ENCODE results near the gene CITED2.
"Not testable (repeated sequence)": the region's sequence is repeated elsewhere in the genome, so short reads cannot be mapped to it uniquely, and the experiment has no call there.

Gene CITED2, protein sequence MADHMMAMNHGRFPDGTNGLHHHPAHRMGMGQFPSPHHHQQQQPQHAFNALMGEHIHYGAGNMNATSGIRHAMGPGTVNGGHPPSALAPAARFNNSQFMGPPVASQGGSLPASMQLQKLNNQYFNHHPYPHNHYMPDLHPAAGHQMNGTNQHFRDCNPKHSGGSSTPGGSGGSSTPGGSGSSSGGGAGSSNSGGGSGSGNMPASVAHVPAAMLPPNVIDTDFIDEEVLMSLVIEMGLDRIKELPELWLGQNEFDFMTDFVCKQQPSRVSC

DNA sequence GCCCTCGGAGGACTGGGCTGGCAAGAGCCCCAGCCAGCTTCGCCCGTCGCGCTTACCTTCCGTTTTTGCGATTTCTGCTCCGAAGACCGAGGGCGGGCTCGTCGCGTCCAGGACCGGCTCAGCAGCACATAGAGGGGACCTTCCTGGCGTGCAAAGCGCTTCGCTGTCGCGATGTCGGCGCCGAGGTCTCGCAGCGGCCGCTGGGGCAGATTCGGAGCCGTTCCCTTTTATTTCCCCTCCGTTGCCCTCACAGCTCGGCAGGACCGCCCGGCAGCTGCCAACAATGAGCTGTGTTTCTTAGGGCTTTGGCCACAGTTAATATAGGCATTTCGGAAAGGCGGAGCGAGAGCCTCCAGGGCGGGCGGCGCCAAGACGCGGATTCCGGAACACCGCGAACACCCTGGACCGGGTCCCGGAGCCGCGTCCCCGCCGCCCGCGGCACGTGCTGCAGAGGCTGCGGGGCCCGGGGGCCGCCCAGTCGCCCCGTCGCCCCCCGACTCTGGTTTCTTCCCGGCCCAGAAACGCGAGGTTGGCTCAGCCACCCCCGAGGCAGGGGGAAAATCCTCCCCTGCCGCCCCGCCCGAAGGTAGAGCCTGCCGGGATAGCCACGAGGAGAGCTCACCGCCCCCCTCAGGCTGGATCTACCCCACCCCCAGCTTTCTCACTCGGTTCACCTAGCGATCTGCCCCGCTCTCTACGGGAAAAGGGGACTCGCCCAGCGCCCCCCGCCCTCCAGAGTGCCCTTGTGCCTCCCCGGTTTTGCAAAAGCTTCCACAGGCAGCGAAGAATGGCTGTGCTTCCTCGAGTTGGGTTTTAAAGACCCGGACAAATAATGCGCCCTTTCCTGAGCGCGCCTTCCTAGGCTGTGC lies at the start of gene CITED2:
CITED2 (minus strand) TSS at position 292 of the 869 bp plus-strand sequence. CDS start 704 bp downstream, outside the sequence.
- peak within 1 kb of the TSS; percentile 94 for H3K27ac ChIP-seq (ENCODE audit: low read depth, low read length)
- H3K4me3 ChIP-seq (ENCODE audit: low read depth in 1 of 5, low read length in 5 of 5): peak within 1 kb of the TSS; percentile 89 to 100 (median 96)
- no peaks in the 10 kb centered on the region for H3K27me3 ChIP-seq (ENCODE audit: control insufficient read depth in 5 of 5, insufficient read depth in 4 of 5, low read length in 5 of 5)
- H3K4me1 ChIP-seq (ENCODE audit: control insufficient read depth in 5 of 5, insufficient read depth in 5 of 5, low read length in 5 of 5): peaks cover 5 to 44% (median 40%) of the 10 kb centered on the region in 5 donors
- H3K36me3 ChIP-seq (ENCODE audit: control insufficient read depth in 5 of 5, insufficient read depth in 5 of 5, low read length in 5 of 5): peaks cover 6 to 14% (median 11%) of the 10 kb centered on the region in 5 donors
- no peaks in the 10 kb centered on the region for H3K9me3 ChIP-seq (ENCODE audit: control insufficient read depth in 5 of 5, low read length in 5 of 5)
- H3K9ac ChIP-seq (ENCODE audit: low read length in 5 of 5): peak within 1 kb of the TSS; percentile 74 to 95 (median 80)

- Histone ChIP-seq H3K4me3 (ENCODE audit: low read depth in 1 of 5, low read length in 5 of 5) (no peak overlapping the region), H3K36me3 (ENCODE audit: control insufficient read depth in 5 of 5, insufficient read depth in 5 of 5, low read length in 5 of 5) (no peaks in the 10 kb centered on the region), H3K9ac (ENCODE audit: low read length in 5 of 5) (no peak overlapping the region), H3K9me3 (ENCODE audit: control insufficient read depth in 5 of 5, low read length in 5 of 5) (no peaks in the 10 kb centered on the region), H3K4me1 (ENCODE audit: control insufficient read depth in 5 of 5, insufficient read depth in 5 of 5, low read length in 5 of 5) (no peaks in the 10 kb centered on the region), H3K27ac (ENCODE audit: low read depth, low read length) (no peak overlapping the region), H3K27me3 (ENCODE audit: control insufficient read depth in 5 of 5, insufficient read depth in 4 of 5, low read length in 5 of 5) (no peaks in the 10 kb centered on the region)
These were observed 48.7 kb upstream of the CITED2 start for GRCh38 chr6:139423037-139423703.

GRCh38 chr6:139422105-139423036 lies 47.9 kb upstream of the CITED2 start:
- no peaks in the 10 kb centered on the region for H3K27me3 ChIP-seq (ENCODE audit: control insufficient read depth in 5 of 5, insufficient read depth in 4 of 5, low read length in 5 of 5)
- H3K9me3 ChIP-seq (ENCODE audit: control insufficient read depth in 5 of 5, low read length in 5 of 5): no peaks in the 10 kb centered on the region
- no peak overlapping the region for H3K4me3 ChIP-seq (ENCODE audit: low read depth in 1 of 5, low read length in 5 of 5)
- no peaks in the 10 kb centered on the region for H3K36me3 ChIP-seq (ENCODE audit: control insufficient read depth in 5 of 5, insufficient read depth in 5 of 5, low read length in 5 of 5)
- H3K4me1 ChIP-seq (ENCODE audit: control insufficient read depth in 5 of 5, insufficient read depth in 5 of 5, low read length in 5 of 5): no peaks in the 10 kb centered on the region
- no peak overlapping the region for H3K27ac ChIP-seq (ENCODE audit: low read depth, low read length)
- no peak overlapping the region for H3K9ac ChIP-seq (ENCODE audit: low read length in 5 of 5)

GRCh38 chr6:139418481-139419132 lies 44.2 kb upstream of the CITED2 start:
- Histone ChIP-seq H3K36me3 (ENCODE audit: control insufficient read depth in 5 of 5, insufficient read depth in 5 of 5, low read length in 5 of 5) (no peaks in the 10 kb centered on the region), H3K9ac (ENCODE audit: low read length in 5 of 5) (no peak overlapping the region), H3K27me3 (ENCODE audit: control insufficient read depth in 5 of 5, insufficient read depth in 4 of 5, low read length in 5 of 5) (no peaks in the 10 kb centered on the region), H3K27ac (ENCODE audit: low read depth, low read length) (no peak overlapping the region), H3K4me3 (ENCODE audit: low read depth in 1 of 5, low read length in 5 of 5) (no peak overlapping the region), H3K9me3 (ENCODE audit: control insufficient read depth in 5 of 5, low read length in 5 of 5) (no peaks in the 10 kb centered on the region), H3K4me1 (ENCODE audit: control insufficient read depth in 5 of 5, insufficient read depth in 5 of 5, low read length in 5 of 5) (no peaks in the 10 kb centered on the region)

DNA sequence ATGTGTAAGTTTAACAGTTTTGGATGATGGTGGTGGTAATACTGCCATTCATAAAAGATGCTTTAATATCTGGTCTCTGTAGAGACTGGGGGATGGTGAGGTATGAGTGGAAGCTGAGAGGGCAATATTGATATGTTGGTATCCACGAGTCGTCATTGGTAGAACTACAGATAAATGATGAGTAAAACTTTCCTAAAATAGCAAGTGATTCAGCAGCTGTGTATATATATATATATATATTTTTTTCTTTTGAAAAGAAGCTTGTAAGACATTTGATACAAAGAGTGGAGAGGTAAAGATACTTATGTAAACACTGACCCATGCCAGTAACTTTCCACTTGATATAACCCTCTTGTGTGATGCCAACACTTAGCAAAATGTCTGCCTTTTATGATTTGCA lies 41.7 kb upstream of the CITED2 start:
- Histone ChIP-seq H3K9me3 (ENCODE audit: control insufficient read depth in 5 of 5, low read length in 5 of 5) (no peaks in the 10 kb centered on the region), H3K27ac (ENCODE audit: low read depth, low read length) (no peak overlapping the region), H3K9ac (ENCODE audit: low read length in 5 of 5) (no peak overlapping the region), H3K4me3 (ENCODE audit: low read depth in 1 of 5, low read length in 5 of 5) (no peak overlapping the region), H3K4me1 (ENCODE audit: control insufficient read depth in 5 of 5, insufficient read depth in 5 of 5, low read length in 5 of 5) (no peaks in the 10 kb centered on the region), H3K36me3 (ENCODE audit: control insufficient read depth in 5 of 5, insufficient read depth in 5 of 5, low read length in 5 of 5) (no peaks in the 10 kb centered on the region), H3K27me3 (ENCODE audit: control insufficient read depth in 5 of 5, insufficient read depth in 4 of 5, low read length in 5 of 5) (no peaks in the 10 kb centered on the region)

DNA sequence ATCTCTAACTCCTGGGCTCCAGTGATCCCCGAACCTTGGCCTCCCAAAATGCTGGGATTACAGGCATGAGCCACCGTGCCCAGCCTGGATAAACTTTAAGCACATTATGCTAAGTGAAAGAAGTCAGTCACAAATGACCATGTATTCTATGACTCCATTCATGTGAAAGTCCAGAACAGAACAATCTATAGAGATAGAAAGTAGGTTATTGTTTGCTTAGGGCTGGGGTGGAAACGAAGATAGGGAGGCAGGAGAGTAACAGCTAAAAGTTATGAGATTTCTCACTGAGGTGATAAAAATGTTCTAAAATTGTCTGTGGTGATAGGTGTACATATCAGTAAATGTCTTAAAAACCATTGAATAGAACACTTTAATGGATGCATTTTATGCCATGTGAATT lies 40.9 kb upstream of the CITED2 start:
- Histone ChIP-seq H3K27me3 (ENCODE audit: control insufficient read depth in 5 of 5, insufficient read depth in 4 of 5, low read length in 5 of 5) (no peaks in the 10 kb centered on the region), H3K4me1 (ENCODE audit: control insufficient read depth in 5 of 5, insufficient read depth in 5 of 5, low read length in 5 of 5) (no peaks in the 10 kb centered on the region), H3K36me3 (ENCODE audit: control insufficient read depth in 5 of 5, insufficient read depth in 5 of 5, low read length in 5 of 5) (no peaks in the 10 kb centered on the region), H3K9me3 (ENCODE audit: control insufficient read depth in 5 of 5, low read length in 5 of 5) (no peaks in the 10 kb centered on the region), H3K27ac (ENCODE audit: low read depth, low read length) (no peak overlapping the region), H3K4me3 (ENCODE audit: low read depth in 1 of 5, low read length in 5 of 5) (no peak overlapping the region), H3K9ac (ENCODE audit: low read length in 5 of 5) (no peak overlapping the region)

- not testable (repeated sequence) for H3K36me3 ChIP-seq (ENCODE audit: control insufficient read depth in 5 of 5, insufficient read depth in 5 of 5, low read length in 5 of 5); H3K27ac ChIP-seq (ENCODE audit: low read depth, low read length); H3K4me3 ChIP-seq (ENCODE audit: low read depth in 1 of 5, low read length in 5 of 5); H3K27me3 ChIP-seq (ENCODE audit: control insufficient read depth in 5 of 5, insufficient read depth in 4 of 5, low read length in 5 of 5); H3K9me3 ChIP-seq (ENCODE audit: control insufficient read depth in 5 of 5, low read length in 5 of 5); H3K4me1 ChIP-seq (ENCODE audit: control insufficient read depth in 5 of 5, insufficient read depth in 5 of 5, low read length in 5 of 5); H3K9ac ChIP-seq (ENCODE audit: low read length in 5 of 5)
These were observed 37.7 kb upstream of the CITED2 start for GRCh38 chr6:139412103-139412502.

DNA sequence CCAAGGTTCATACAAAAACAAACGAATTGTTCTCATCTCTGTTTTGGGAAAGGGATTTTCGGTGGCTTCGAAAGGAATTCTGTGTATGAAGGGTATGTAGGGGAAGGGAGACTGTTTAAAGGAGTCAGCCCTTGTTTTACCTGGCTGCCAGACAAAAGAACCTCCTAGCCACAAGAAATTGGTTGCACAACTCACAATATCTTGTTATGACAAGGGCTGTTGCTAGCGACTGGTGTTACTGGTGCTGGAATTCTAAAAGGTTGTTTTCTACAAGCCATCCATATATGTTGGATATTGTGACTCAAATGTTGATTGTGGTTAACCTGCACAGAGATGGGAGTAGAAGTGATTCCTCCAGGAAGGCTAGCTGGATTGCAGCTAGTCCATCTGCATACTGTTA lies 34.6 kb upstream of the CITED2 start:
- Histone ChIP-seq H3K27ac (ENCODE audit: low read depth, low read length) (no peak overlapping the region), H3K36me3 (ENCODE audit: control insufficient read depth in 5 of 5, insufficient read depth in 5 of 5, low read length in 5 of 5) (no peaks in the 10 kb centered on the region), H3K27me3 (ENCODE audit: control insufficient read depth in 5 of 5, insufficient read depth in 4 of 5, low read length in 5 of 5) (no peaks in the 10 kb centered on the region), H3K4me3 (ENCODE audit: low read depth in 1 of 5, low read length in 5 of 5) (no peak overlapping the region), H3K9me3 (ENCODE audit: control insufficient read depth in 5 of 5, low read length in 5 of 5) (no peaks in the 10 kb centered on the region), H3K4me1 (ENCODE audit: control insufficient read depth in 5 of 5, insufficient read depth in 5 of 5, low read length in 5 of 5) (no peaks in the 10 kb centered on the region), H3K9ac (ENCODE audit: low read length in 5 of 5) (no peak overlapping the region)

DNA sequence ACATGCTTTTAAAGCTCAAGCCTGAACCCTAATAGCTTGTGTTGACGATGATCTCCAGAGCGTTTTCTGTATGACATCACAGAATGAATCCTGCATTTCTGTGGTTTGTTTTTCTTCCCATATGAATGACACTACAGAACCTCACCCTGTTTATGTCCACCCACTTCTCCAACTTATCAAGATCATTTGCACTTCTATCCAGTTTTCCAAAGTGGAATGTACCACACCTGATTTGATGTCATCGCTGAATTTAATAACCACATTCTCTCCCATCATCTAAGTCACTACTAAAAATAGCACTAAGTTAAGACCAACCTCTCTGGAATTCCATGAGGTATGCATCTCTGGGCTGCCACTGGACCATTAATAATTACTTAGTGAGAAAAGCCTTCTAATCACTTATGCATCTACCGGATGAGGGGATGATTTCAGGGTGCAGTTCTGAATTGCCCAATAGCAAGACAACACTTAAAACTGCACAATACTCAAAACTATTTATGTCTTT lies 33.3 kb upstream of the CITED2 start:
- no peak overlapping the region for H3K9ac ChIP-seq (ENCODE audit: low read length in 5 of 5)
- H3K36me3 ChIP-seq (ENCODE audit: control insufficient read depth in 5 of 5, insufficient read depth in 5 of 5, low read length in 5 of 5): no peaks in the 10 kb centered on the region
- H3K27me3 ChIP-seq (ENCODE audit: control insufficient read depth in 5 of 5, insufficient read depth in 4 of 5, low read length in 5 of 5): no peaks in the 10 kb centered on the region
- H3K27ac ChIP-seq (ENCODE audit: low read depth, low read length): no peak overlapping the region
- no peaks in the 10 kb centered on the region for H3K4me1 ChIP-seq (ENCODE audit: control insufficient read depth in 5 of 5, insufficient read depth in 5 of 5, low read length in 5 of 5)
- H3K9me3 ChIP-seq (ENCODE audit: control insufficient read depth in 5 of 5, low read length in 5 of 5): no peaks in the 10 kb centered on the region
- H3K4me3 ChIP-seq (ENCODE audit: low read depth in 1 of 5, low read length in 5 of 5): no peak overlapping the region

Data from subcutaneous abdominal adipose tissue (tissue), 5 donors.